Loucy (cell line): ENCODE data around the gene MGAT5B.
"Not testable (repeated sequence)": the region's sequence is repeated elsewhere in the genome, so short reads cannot be mapped to it uniquely, and the experiment has no call there.

Experiments
- CTCF ChIP-seq: fragments of 200-600 bp; sonication (generic); conservative IDR thresholded peaks from 2 replicates; pipeline ENCODE4 v1.5.1; 2014; ENCODE audit warnings: mild to moderate bottlenecking, antibody characterized with exemption, low read length
- EZH2phosphoT487 ChIP-seq: fragments of 200-600 bp; IDR thresholded peaks from 2 replicates; pipeline ENCODE4 v1.6.1; 2018; ENCODE audit warnings: antibody characterized with exemption, mild to moderate bottlenecking, moderate library complexity, borderline replicate concordance

DNA sequence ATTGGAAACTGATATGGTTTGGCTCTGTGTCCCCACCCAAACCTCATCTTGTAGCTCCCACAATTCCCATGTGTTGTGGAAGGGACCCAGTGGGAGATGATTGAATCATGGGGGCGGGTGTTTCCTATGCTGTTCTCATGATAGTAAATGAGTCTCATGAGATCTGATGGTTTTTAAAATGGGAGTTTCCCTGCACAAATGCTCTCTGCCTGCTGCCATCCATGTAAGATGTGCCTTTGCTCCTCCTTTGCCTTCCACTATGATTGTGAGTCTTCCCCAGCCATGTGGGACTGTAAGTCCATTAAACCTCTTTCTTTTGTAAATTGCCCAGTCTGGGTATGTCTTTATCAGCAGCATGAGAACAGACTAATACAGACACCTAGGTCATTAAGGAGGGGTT lies 109.8 kb downstream of the MGAT5B start:
- not testable (repeated sequence) for TF ChIP-seq EZH2phosphoT487, CTCF
